IMR-90 (cell line): Measurements from ENCODE around the gene NT5DC1. TPM values are rescaled to one million over a fixed set of nuclear protein-coding genes. Genes with fewer than 3 reads are reported as not detected.

Source experiments
- ATAC-seq: fragments of 200-7000 bp; cut with Tn5 transposase; 2 replicates; pipeline ENCODE4 v1.9.1; 2020; ENCODE audit warnings: low read depth, mild to moderate bottlenecking, moderate library complexity
- BruUV-seq: library from RNA; stranded (reverse); fragments of 400-500 nt; replicated peaks from 2 replicates; lab custom pipeline; 2021; lab: Mats Ljungman, UMichigan
- CTCF ChIA-PET: fragments of 300-600 bp; formaldehyde crosslinking; extraction: SDS; loops from one replicate; lab custom pipeline; 2021; ENCODE audit warnings: antibody characterized with exemption; lab: Yijun Ruan, JAX
- POLR2A ChIA-PET: fragments of 300-600 bp; sonication (Branson Sonifier 250); formaldehyde crosslinking; loops from one replicate; lab custom pipeline; 2022; ENCODE audit warnings: antibody characterized with exemption; ENCODE audit not compliant: unreplicated experiment; lab: Charles Lee
- DNase-seq: peaks from one replicate; pipeline ENCODE4 v3.0.0; 2013
- H2AFZ ChIP-seq: replicated peaks from 2 replicates; pipeline ENCODE3; 2013; ENCODE audit warnings: low read length, mild to moderate bottlenecking; ENCODE audit not compliant: poor library complexity
- H2AK5ac ChIP-seq: 2 replicates; pipeline ENCODE4 v1.6.1; 2013; ENCODE audit warnings: low read depth, low read length, inconsistent platforms
- H2AK9ac ChIP-seq: replicated peaks from 2 replicates; pipeline ENCODE3; 2013; ENCODE audit warnings: mild to moderate bottlenecking, low read depth, low read length, moderate library complexity; ENCODE audit not compliant: poor library complexity
- H2BK120ac ChIP-seq: 2 replicates; pipeline ENCODE4 v1.6.1; 2013; ENCODE audit warnings: low read depth, low read length, inconsistent platforms
- H2BK15ac ChIP-seq: 3 replicates; pipeline ENCODE4 v1.6.1; 2013; ENCODE audit warnings: low read depth, low read length, inconsistent platforms
- H2BK20ac ChIP-seq: 2 replicates; pipeline ENCODE4 v1.6.1; 2013; ENCODE audit warnings: low read depth, mild to moderate bottlenecking, inconsistent platforms, low read length, moderate library complexity
- H2BK5ac ChIP-seq: 2 replicates; pipeline ENCODE4 v1.6.1; 2013; ENCODE audit warnings: mild to moderate bottlenecking, low read depth, low read length, inconsistent platforms; ENCODE audit not compliant: poor library complexity, severe bottlenecking
- H3K14ac ChIP-seq: replicated peaks from 2 replicates; pipeline ENCODE4 v1.6.1; 2013; ENCODE audit warnings: low read depth, low read length, inconsistent platforms
- H3K18ac ChIP-seq: 2 replicates; pipeline ENCODE4 v1.6.1; 2013; ENCODE audit warnings: low read depth, low read length, control low read depth
- H3K23ac ChIP-seq: 2 replicates; pipeline ENCODE4 v1.6.1; 2013; ENCODE audit warnings: low read depth, low read length, inconsistent platforms
- H3K27ac ChIP-seq: 2 replicates; pipeline ENCODE4 v1.5.1; 2013; ENCODE audit warnings: mild to moderate bottlenecking, control low read depth, low read length; ENCODE audit not compliant: insufficient read depth
- H3K27me3 ChIP-seq: 2 replicates; pipeline ENCODE4 v1.6.1; 2013; ENCODE audit warnings: low read length; ENCODE audit not compliant: control insufficient read depth, insufficient read depth
- H3K36me3 ChIP-seq: 2 replicates; pipeline ENCODE4 v1.6.1; 2013; ENCODE audit warnings: low read length, mixed read lengths; ENCODE audit not compliant: control insufficient read depth, insufficient read depth
- H3K4ac ChIP-seq: 2 replicates; pipeline ENCODE4 v1.6.1; 2013; ENCODE audit warnings: low read depth, low read length, inconsistent platforms
- H3K4me1 ChIP-seq: 2 replicates; pipeline ENCODE4 v1.6.1; 2013; ENCODE audit warnings: low read length, mixed read lengths; ENCODE audit not compliant: control insufficient read depth, insufficient read depth
- H3K4me2 ChIP-seq: 2 replicates; pipeline ENCODE4 v1.6.1; 2013; ENCODE audit warnings: low read depth, mild to moderate bottlenecking, control low read depth, low read length, moderate library complexity
- H3K4me3 ChIP-seq: 2 replicates; pipeline ENCODE4 v1.5.1; 2013; ENCODE audit warnings: low read depth, mild to moderate bottlenecking, control low read depth, low read length, moderate library complexity; ENCODE audit not compliant: insufficient read depth
- H3K56ac ChIP-seq: 2 replicates; pipeline ENCODE4 v1.6.1; 2013; ENCODE audit warnings: low read length, inconsistent platforms; ENCODE audit not compliant: insufficient read depth; ENCODE audit errors: extremely low read depth
- H3K79me1 ChIP-seq, 2 experiments: 2 replicates each; pipeline ENCODE4 v1.6.1; 2013; ENCODE audit warnings: low read length in 2 of 2, inconsistent platforms in 1 of 2, low read depth in 1 of 2
- H3K9ac ChIP-seq: 2 replicates; pipeline ENCODE4 v1.6.1; 2013; ENCODE audit warnings: low read depth, low read length, control low read depth
- H3K9me1 ChIP-seq: 2 replicates; pipeline ENCODE4 v1.6.1; 2013; ENCODE audit warnings: low read length, inconsistent platforms; ENCODE audit not compliant: insufficient read depth
- H3K9me3 ChIP-seq: 2 replicates; pipeline ENCODE4 v1.6.1; 2013; ENCODE audit warnings: low read length; ENCODE audit not compliant: control insufficient read depth, insufficient read depth
- H4K20me1 ChIP-seq: 2 replicates; pipeline ENCODE4 v1.6.1; 2013; ENCODE audit warnings: low read length, inconsistent platforms; ENCODE audit not compliant: insufficient read depth
- H4K5ac ChIP-seq: 2 replicates; pipeline ENCODE4 v1.6.1; 2013; ENCODE audit warnings: mild to moderate bottlenecking, low read depth, low read length, control low read depth
- H4K8ac ChIP-seq, 2 experiments: 2 replicates each; pipeline ENCODE4 v1.6.1; 2013; ENCODE audit warnings: low read depth in 2 of 2, low read length in 2 of 2, control low read depth in 1 of 2, inconsistent platforms in 1 of 2
- H4K91ac ChIP-seq: 2 replicates; pipeline ENCODE4 v1.6.1; 2013; ENCODE audit warnings: low read depth, low read length, inconsistent platforms; ENCODE audit not compliant: insufficient read depth
- MAZ ChIP-seq: IDR thresholded peaks from 2 replicates; pipeline ENCODE4 v1.6.1; 2012; ENCODE audit warnings: low read depth, mild to moderate bottlenecking, low read length, improper control_type of control experiment, moderate library complexity, borderline replicate concordance
- NFE2L2 ChIP-seq: fragments of 150-350 bp; IDR thresholded peaks from 2 replicates; pipeline ENCODE4 v1.6.1; 2016; ENCODE audit warnings: low read depth, mild to moderate bottlenecking, low read length
- WGBS, 2 experiments: methylation state at CpG; one replicate each; pipeline versions ENCODE4 v1.1.5 to v1.1.7; 2013; ENCODE audit warnings: missing lambda C conversion rate in 2 of 2; ENCODE audit not compliant: insufficient read length in 1 of 2; ENCODE audit errors: extremely low coverage in 2 of 2; 5-methylcytosine and 5-hydroxymethylcytosine counted together
- dilution Hi-C: fragments of 300-500 bp; cut with HindIII; formaldehyde crosslinking; loops from one replicate; pipeline ENCODE4 v1.14.3; 2018; ENCODE audit warnings: low sequenced_read_pairs; ENCODE audit not compliant: unreplicated experiment
- in situ Hi-C: fragments of 300-500 bp; cut with MboI; formaldehyde crosslinking; loops from 3 replicates; pipeline ENCODE4 v1.14.3; 2019; ENCODE audit warnings: low sequenced_read_pairs, inconsistent platforms, mixed read lengths
- intact Hi-C: fragments of 100-400 bp; cut with micrococcal nuclease; formaldehyde crosslinking; loops from 2 replicates; pipeline ENCODE4 v1.10.0; 2022
- polyA plus RNA-seq, 3 experiments: library from polyadenylated mRNA; depleted of rRNA; stranded (reverse); fragments of >200 nt; gene quantifications; 2 replicates each; pipeline ENCODE4 v1.2.3, GENCODE V29; 2012; ENCODE audit warnings: low replicate concordance in 1 of 3
- total RNA-seq: library from RNA; depleted of rRNA; stranded (reverse); fragments of >200 nt; gene quantifications from 2 replicates; pipeline ENCODE4 v1.2.3, GENCODE V29; 2012

NT5DC1 gene
- total and polyA plus RNA-seq, 2 of the 4 experiments (the other 2 are of a cell fraction) = 11.7 to 16.8 TPM

DNA sequence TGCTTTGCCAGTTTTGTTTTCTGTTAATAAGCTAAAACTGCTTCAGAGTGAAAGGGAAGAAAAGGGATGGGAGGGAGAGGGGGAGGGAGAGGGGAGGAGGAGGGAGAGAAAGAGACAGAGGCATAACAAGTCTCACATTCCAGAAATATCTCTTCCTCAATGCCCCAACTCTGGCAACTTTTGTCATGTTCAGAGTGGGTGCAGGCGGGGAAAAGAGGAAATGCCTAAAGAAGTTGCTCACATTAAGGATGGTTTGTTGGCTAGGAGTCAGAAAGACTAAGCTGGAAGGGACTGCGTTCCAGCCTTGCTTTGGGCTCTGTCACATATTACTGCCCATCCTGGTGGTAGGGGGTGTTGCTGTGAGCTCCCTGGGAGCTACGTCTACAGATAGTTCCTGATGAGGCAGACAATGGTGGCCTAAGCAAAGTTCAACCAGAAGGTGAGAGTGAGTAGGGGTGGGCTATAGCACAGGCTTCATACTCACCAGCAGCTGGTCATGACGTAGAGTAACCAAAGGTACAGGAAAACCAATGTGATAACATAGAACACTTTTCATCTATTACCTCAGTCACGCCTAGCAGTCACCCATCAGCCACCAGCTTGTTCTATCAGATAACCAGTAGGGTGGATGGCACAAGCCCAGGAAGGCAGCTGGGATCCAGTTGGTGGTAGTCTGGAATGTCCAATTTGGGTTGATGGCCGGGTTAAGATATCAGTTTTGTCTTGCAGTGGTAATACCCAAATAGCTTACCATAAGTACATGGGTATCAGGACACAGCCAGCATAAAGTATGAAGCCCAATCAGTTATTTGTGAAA lies 151.1 kb downstream of the NT5DC1 start:
- Histone ChIP-seq H3K9me3 (no peaks in the 10 kb centered on the region), H3K18ac (peak overlapping the region; percentile 77), H3K36me3 (0 out of 2 replicates have a peak, but pooled peaks cover 2% of the 10 kb centered on the region), H3K14ac (peak overlapping the region; percentile 97), H2AK5ac (peak overlapping the region; percentile 97), H4K91ac (peak overlapping the region; percentile 97), H3K79me1 (peaks cover 19 to 59% of the 10 kb centered on the region in 2 experiments; a peak in 3 of 4 replicates), H3K4me1 (peaks cover 22% of the 10 kb centered on the region), H3K4me3 (peak overlapping the region; percentile 41; the same call in 1 of the 2 replicates), H2BK120ac (peak overlapping the region; percentile 98), H2BK20ac (peak overlapping the region; percentile 98), H2AK9ac (peak overlapping the region; percentile 90), H3K9me1 (peaks cover 14% of the 10 kb centered on the region), H2BK15ac (peak overlapping the region; percentile 95), H4K5ac (peak overlapping the region; percentile 63), H3K56ac (peak overlapping the region; percentile 92), H4K20me1 (0 out of 2 replicates have a peak, but pooled peaks cover 3% of the 10 kb centered on the region), H2BK5ac (peak overlapping the region; percentile 94), H3K27me3 (no peaks in the 10 kb centered on the region), H3K23ac (peak overlapping the region; percentile 98), H3K9ac (peak overlapping the region; percentile 68), H3K27ac (peak overlapping the region; percentile 97), H3K4me2 (peak overlapping the region; percentile 90), H3K4ac (peak overlapping the region; percentile 100), H4K8ac (peak overlapping the region; percentile 48 to 94), H2AFZ (peak overlapping the region; percentile 68)
- in situ Hi-C loops = no loop called here
- intact Hi-C loops = loop anchor here (5.0 kb wide), 1 partner anchor 34 kb away; no protein-coding TSS in a partner anchor
- BruUV-seq = TSS peak; percentile 43
- dilution Hi-C loops = no loop called here
- TF ChIP-seq NFE2L2 = no peak
- peak; percentile 58; the same call in 1 of the 2 replicates for TF ChIP-seq MAZ
- peak; percentile 66 for ATAC-seq
- peak; percentile 80 for DNase-seq
- WGBS, 2 experiments = no CpG with 5 or more reads among the region's 6 CpGs
- CTCF ChIA-PET = interaction anchor here (0.8 to 1.4 kb wide), 3 partner anchors 17 to 46 kb away, joined by 3 to 4 read pairs (median 4); no protein-coding TSS in a partner anchor
- POLR2A ChIA-PET = interaction anchor here (0.6 kb wide), 1 partner anchor 153 kb away, joined by 3 read pairs; no protein-coding TSS in a partner anchor
